CD4-positive, alpha-beta T cell treated with Interleukin-17A for 1 hour (primary cell): ENCODE data around the gene PTGES3.
A peak's percentile ranks its signal among the peaks of the same experiment; 100 is the strongest.
"Not testable (repeated sequence)": the region's sequence is repeated elsewhere in the genome, so short reads cannot be mapped to it uniquely, and the experiment has no call there.

Experiments used
- DNase-seq: peaks from one replicate; pipeline ENCODE4 v3.0.0-alpha.2; 2020

PTGES3 gene

DNA sequence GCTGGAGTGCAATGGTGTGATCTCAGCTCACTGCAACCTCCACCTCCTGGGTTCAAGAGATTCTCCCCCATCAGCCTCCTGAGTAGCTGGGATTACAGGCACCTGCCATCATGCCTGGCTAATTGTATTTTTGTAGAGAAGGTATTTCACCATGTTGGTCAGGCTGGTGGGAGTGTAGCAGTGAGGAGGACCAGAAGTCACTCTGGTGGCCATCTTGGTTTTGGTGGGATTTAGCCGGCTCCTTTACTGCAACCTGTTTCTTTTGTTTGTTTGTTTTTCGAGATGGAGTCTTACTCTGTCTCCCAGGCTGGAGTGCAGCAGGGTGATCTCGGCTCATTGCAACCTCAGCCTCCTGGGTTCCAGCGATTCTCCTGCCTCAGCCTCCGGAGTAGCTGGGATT, 16.4 kb upstream of the PTGES3 start:
- not testable (repeated sequence) for DNase-seq

DNA sequence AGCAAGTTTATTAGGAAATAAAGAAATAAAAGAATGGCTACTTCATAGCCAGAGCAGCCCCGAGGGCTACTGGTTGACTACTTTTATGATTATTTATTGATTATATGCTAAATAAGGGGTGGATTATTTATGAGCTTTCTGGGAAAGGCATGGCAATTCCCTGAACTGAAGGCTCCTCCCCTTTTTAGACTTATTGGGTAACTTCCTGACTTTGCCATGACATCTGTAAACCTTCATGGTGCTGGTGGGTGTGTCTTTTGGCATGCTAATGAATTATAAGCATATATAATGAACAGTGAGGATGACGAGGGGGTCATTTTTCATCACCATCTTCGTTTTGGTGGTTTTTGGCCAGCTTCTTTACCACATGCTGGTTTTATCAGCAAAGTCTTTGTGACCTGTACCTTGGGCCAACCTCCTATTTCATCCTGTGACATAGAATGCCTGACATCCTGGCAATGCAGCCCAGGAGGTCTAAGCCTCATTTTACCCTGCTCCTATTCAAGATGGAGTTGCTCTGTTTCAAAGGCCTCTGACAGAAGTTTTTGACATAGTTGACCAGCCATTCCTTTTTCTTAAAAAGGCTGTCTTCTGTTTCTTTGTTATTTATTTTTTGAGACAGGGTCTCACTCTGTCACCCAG, 11.1 kb upstream of the PTGES3 start:
- DNase-seq: no peak

DNA sequence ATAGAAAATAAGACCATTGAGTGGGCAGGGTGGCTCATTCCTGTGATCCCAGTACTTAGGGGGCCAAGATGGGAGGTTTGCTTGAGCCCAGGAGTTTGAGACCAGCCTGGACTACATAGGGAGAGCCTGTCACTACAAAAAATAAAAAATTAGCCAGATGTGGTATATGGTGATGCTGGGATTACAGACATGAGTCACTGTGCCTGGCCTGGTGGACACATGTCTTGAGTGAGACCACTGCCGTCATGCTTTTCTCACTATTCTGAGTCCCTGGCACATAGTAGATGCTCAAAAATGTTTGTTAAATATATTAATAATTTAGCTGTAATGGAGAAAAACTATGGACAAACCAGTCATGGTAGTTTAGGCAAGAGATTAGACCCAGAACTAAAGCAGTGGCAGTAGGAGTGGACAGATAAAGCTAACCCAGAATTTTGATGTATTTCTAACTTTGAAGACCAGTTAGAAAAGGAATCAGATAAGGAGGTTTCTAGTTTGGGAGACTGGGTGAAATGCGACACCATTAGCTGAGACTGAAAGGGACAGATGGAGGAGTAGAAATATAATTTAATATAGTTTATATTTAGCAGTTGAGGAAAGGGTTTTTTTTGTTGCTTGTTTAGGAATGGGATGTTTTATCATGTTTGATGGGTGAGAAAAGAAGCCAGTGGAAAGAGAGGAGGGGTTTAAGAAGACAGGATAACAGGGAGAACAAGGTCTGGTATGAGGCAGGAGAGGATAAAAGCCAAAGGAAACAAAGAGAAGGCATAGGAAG, 7.4 kb upstream of the PTGES3 start:
- no peak for DNase-seq

DNA sequence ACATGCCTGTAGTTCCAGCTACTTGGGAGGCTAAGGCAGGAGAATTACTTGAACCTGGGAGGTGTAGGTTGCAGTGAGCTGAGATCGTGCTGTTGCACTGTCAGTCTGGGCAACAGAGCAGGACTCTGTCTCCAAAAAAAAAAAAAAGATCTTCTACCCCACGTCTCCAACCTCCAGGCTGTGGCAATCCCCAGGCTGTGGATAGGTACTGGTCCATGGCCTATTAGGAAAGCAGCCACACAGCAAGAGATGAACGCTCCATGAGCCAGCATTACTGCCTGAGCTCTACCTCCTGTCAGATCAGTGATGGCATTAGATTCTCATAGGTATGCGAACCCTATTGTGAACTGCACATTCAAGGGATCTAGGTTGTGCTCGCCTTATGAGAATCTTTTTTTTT, 6.1 kb upstream of the PTGES3 start:
- DNase-seq: no peak

DNA sequence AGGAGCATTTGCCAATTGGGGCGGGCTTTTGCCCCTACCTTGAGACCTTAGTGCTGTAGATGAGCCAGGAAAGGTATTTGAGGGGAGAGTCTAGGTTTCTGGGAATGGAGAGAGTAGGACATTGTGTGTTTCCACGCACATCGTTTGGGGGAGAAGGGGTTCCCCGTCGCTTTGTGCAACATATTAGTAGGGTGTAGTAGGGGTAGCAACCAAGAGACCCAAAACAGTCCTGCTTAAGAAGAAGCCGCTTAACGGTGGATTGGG, 694 bp upstream of the PTGES3 start:
- DNase-seq: no peak

DNA sequence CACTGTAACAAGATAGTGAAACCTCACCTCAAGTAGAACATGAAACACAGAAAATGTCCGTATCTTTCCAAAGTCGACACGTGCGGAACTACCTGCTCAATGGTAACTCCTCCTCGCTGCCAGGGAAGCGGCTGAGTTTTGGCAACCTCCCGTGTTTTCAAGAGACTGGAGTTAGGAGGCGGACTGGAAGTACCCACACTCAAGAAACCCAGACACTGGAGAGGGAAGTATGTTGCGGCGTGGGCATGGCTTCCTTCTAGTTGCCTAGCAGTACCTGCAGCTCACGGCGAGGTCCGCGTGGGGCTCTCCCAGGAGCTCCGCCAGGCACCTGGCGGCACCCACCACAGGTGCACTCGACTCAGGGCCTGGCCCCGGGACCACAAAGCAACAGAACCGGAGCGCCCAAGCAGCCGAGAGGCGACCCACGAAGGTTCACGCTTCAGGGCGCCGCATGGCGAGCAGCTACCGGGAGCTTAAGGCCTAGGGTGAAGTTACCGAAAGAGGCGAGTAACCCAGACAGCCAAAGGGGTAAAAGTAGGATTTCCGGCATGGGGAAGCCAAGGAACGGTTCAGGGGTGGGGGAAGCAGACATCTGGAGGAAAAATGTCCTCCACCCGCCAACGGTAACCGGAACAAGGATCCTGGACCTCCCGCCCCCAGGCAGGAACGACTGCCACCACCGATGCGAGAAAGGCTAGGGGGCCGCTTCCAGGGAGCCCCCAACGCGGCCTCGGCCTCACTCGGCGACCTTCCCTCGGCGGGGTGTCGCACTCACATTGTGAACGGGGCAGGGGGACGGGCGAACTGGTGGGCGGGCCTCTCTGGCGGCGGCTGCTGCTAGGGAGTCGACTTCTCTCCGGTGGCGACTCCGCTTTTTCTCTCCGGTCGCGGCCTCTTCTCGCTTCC, 608 bp downstream of the PTGES3 start:
- peak; percentile 75 for DNase-seq

DNA sequence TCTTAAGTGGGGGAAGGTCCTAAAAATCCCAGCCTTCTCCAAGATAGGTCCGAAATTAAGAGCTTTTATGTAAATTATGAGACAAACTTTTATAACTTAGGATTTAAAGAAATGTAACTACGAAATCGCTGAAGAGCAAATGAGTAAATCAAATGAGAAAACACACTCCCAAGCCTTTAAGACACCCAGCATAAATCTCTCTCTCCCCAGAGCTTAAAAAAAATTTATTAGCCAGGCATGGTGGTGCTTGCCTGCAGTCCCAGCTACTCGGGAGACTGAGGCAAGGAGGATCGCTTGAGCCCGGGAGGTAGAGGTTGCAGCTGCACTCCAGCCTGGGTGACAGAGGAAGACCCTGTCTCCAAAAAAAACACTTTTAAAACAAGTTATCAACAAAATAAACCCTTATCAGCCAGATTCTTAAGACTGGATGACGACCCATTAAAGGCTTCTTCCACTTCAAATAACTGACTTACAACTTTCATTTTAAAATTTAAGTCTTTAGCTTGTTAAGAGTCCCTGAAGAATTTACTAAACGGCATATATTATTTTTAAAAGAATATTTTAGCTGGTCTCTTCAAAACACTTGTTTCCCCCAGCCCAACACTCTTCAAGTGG, 3.2 kb downstream of the PTGES3 start:
- peak; percentile 42 for DNase-seq

DNA sequence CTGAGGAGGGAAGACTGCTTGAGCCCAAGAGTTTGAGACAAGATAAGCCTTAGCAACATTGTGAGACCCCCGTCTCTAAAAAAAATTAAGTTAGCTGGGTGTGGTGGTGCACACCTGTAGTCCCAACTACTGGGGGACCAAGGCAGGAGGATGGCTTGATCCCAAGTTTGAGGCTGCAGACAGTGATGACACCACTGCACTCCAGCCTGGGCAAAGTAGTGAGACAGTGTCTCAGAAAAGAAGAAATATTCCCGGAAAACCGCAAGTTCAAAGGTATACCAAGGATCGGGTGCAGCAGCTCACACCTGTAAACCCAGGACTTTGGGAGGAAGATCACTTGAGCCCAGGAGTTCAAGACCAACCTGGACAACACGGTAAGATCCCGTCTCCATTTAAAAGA, 5.8 kb downstream of the PTGES3 start:
- no peak for DNase-seq

DNA sequence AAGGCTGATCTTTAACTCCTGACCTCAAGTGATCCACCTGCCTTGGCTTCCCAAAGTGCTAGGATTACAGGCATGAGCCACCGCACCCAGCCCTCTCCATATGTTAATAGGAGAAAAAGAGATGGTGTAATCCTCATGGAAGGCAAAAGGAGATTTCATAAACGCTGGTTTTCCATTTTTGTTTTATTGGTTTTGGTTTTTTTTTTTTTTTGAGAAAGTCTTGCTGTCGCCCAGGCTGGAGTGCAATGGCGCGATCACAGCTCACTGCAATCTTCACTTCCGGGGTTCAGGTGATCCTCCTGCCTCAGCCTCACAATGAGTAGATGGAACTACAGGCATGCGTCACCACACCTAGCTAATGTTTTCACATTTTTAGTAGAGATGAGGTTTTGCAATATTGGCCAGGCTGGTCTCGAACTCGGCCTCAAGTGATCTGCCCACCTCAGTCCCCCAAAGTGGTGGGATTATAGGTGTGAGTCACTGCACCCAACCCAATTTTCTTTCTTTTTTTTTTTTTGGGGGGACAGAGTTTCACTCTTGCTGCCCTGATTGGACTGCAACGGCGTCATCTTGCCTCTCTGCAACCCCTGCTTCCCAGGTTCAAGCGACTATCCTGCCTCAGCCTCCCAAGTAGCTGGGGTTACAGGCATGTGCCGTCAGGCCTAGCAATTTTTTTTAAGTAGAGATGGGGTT, 8.1 kb downstream of the PTGES3 start:
- no peak for DNase-seq

DNA sequence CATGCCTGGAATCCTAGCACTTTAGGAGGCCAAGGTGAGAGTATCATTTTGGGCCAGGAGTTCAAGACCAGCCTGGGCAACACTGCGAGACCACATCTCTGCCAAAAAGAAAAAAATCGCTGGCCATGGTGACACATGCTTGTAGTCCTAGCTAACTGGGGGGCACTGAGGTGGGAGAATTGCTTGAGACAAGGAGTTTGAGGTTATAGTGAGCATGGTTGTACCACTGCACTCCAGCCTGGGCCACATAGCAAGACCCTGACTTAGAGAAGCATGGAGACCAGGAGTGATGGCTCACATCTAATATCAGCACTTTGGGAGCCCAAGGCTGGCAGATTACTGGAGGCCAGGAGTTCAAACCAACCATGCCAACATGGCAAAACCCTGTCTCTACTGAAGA, 9.2 kb downstream of the PTGES3 start:
- DNase-seq: no peak

DNA sequence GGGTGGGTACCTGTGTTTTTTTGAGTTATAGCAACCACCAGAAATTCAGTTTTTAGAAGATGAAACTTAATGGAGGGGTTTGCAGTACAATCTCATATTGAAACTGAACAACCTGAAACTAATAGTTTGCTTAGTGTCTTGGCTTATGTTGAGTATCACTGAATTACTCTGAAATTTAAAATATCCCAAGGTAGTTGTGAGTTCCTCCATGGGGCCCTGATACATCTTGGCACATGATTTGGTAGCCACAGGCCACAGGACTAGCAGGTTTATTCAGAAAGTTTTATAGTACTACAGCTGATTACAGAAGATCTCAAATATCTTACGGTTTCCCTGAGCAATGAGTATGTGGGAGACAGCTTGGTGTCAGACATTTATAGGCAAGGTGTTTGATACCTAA, 10.4 kb downstream of the PTGES3 start:
- DNase-seq: no peak

DNA sequence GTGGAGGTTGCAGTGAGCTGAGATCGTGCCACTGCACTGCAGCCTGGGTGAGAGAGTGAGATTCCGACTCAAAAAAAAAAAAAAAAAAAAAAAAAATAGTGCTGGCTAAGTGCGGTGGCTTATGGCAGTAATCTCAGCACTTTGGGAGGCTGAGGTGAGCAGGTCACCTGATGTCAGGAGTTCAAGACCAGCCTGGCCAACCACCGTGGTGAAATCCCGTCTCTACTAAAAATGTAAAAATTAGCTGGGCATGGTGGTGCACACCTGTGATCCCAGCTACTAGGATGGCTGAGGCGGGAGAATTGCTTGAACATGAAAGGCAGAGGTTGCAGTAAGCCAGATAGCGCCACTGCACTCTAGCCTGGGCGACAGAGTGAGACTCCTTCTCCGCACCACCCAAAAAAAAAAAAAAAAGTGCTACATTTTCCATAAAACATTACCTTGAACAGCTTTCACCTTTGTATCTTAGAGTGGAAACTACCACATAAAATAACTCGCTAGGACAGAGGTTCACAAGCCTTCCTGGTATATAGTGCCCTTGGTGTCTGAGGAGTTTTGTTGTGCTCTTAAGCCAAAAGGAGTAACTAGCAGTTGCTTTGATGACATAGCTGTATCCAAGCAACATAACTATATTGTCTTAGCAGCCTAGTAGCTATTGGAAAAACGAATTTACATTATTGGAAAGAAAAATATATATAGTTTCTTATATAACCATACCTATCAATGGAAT, 11.1 kb downstream of the PTGES3 start:
- peak; percentile 34 for DNase-seq

DNA sequence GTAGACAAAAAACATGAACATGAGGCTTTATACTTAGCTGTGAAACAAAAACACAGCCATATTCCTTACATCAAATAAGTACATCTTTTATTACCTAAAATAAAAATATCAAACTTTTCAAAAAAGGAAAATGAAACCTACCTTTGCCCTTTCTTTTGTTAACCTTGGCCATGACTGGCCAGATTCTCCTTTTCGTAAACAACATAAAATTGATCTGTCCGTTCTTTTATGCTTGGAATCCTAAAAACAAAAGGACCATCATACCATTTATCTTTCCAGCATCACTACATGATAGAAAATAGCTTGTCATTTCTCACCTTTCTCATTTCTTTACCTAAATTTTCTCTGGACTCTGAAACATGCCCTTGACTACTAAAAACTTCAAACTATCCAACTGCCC, 16.5 kb downstream of the PTGES3 start:
- no peak for DNase-seq

DNA sequence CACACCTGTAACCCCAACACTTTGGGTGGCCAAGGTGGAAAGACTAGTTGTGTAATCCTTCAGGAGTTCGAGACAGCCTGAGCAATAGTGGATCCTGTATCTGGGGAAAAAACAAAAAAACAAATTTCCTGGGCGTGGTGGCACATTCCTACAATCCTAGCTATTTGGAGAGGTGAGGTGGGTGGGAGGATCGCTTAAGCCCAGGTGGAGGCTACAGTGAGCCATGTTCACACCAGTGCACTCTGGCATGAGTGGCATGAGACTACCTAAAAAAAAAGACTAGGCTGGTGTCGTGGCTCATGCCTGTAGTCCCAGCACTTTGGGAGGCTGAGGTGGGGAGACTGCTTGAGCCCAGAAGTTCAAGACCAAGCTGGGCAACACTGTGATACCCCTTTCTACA, 17.2 kb downstream of the PTGES3 start:
- DNase-seq: no peak

DNA sequence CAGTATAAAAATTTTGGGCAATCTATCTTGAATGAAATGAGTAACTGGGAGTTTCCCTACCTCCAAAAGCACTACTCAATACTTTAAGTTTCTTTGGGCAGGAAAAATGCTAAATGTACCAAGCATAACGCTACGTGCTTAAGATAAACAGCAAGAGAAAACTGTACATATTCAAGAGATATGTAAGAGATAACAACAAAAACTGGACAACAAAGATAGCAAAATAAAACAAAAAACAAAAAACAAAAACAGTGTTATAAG, 20.0 kb downstream of the PTGES3 start:
- no peak for DNase-seq

DNA sequence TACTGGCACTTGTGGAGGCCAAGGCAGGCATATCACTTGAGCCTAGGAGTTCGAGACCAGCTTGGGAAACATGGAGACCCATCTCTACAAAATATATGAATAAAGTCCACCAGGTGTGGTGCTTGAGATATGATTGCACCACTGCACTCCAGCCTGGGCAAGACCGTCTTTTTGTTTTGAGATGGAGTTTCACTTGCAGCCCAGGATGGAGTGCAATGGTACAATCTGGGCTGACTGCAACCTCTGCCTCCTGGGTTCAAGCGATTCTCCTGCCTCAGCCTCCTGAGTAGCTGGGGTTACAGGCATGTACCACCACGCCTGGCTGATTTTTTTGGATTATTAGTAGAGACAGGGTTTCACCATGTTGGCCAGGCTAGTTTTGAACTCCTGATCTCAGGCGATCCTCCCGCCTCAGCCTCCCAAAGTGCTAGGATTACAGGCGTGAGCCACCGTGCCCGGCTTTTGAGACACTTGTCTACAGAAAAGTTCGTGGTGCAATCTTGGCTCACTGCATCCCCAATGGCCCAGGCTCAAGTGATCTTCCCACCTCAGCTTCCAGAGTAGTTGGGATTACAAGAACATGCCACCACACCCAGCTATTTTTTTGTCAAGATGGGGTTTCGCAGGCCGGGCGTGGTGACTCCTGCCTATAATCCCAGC, 26.0 kb downstream of the PTGES3 start:
- DNase-seq: no peak

DNA sequence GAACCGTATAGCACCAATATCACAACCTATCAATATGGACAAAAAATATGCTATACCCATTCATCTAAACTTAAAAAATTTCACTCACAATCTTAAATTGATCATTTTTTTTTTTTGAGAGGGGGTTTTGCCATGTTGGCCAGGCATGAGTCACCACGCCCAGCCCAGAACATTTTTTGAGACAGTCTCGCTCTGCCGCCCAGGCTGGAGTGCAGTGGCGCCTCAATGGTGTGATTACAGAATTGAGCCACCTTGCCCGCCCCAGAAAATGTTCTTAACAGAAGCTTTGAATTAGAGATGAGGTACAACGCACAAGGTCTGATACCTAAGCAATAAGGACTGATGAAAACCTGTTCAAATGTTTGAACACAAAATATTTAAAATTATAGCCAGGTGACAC, 26.5 kb downstream of the PTGES3 start:
- DNase-seq: no peak

DNA sequence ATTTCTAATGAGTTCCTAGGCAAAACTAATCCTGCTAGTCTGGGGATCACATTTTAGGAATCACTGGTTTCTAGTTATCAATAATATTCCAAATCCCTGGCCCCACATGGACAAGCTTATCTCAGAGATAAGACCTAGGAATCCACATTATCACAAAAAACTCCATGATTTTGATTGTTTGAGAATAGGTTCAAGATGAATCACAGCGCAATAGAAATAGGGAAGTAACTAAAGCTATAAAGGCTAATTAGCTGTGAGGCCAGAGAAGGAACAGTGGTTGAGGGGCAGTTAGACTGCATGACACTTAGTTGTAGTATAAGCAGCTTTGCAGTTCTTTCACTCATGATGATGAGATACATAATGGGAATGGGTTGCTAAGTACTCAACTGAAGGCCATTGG, 29.2 kb downstream of the PTGES3 start:
- no peak for DNase-seq

DNA sequence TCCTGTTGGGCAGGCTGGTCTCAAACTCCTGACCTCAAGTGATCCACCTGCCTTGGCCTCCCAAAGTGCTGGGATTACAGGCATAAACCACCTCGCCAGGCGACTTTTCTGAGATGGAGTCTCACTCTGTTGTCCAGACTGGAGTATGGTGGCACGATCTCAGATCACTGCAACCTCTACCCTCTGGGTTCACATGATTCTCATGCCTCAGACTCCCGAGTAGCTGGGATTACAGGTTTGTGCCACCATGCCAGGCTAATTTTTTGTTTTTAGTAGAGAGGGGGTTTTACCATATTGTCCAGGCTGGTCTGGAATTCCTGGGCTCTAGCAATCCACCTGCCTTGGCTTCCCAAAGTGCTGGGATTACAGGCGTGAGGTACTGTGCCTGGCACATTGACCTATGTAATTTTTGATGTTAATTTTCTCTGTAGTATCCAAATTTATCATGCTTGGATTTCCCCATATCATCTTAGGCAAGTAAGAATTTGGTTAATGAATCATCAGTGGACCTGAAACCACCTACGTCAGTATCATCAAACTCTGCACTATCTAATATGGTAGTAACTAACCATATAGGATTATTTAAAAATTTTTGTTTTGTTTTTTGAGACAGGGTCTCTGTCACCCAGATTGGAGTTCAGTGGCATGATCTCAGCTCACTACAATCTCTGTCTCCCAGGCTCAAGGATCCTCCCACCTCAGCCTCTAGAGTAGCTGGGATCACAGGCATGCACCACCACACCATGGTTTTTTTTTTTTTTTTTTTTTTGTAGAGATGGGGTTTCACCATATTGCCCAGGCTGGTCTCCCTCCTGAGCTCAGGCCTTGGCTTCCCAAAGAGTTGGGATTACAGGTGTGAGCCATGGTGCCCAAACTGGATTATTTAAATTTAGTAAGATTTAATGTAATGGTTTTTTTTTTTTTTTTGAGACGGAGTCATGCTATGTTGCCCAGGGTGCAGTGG, 30.4 kb downstream of the PTGES3 start:
- no peak for DNase-seq

DNA sequence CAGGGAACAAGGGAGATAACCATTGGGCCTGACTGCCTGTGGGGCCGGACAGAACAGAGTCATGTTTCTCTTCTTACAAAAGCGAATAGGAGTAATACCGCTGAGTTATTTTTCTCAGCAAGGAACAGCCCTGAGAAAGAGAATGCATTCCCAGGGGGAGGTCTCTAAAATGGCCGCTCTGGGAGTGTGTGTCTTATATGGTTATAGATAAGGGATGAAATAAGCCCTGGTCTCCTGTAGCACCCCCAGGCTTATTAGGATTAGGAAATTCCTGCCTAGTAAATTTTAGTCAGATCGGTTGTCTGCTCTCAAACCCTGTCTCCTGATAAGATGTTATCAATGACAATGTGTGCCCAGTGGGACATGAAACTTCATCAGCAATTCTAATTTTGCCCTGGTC, 34.3 kb downstream of the PTGES3 start:
- not testable (repeated sequence) for DNase-seq

DNA sequence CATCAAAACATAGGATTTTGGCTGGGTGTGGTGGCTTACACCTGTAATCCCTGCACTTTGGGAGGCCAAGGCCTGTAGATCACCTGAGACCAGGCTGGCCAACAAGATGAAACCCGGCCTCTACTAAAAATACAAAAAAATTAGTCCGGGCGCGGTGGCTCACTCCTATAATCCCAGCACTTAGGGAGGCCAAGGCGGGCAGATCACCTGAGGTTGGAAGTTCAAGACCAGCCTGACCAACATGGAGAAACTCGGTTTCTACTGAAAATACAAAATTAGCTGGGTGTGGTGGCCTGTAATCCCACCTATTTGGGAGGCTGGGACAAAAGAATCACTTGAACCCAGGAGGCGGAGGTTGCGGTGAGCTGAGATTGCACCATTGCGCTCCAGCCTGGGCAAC, 40.1 kb downstream of the PTGES3 start:
- DNase-seq: not testable (repeated sequence)
